GM21515 (cell line): ENCODE data around the gene MAP2K2.
"Not testable (repeated sequence)": the region's sequence is repeated elsewhere in the genome, so short reads cannot be mapped to it uniquely, and the experiment has no call there.

ENCODE experiments used
- ATAC-seq: cut with Tn5 transposase; IDR thresholded peaks from one replicate; pipeline ENCODE4 v1.9.1; 2021; ENCODE audit not compliant: unreplicated experiment

The MAP2K2 gene

GRCh38 chr19:4130744-4131438, 7.0 kb upstream of the MAP2K2 start:
- no peak for ATAC-seq

GRCh38 chr19:4129050-4129449, 5.1 kb upstream of the MAP2K2 start:
- ATAC-seq, result not testable (repeated sequence)

GRCh38 chr19:4127322-4127721, 3.4 kb upstream of the MAP2K2 start:
- not testable (repeated sequence) for ATAC-seq

GRCh38 chr19:4124638-4125037, 716 bp upstream of the MAP2K2 start:
- ATAC-seq, result no peak

GRCh38 chr19:4122480-4122879, 1.4 kb downstream of the MAP2K2 start:
- ATAC-seq, result no peak

GRCh38 chr19:4121815-4122214, 2.1 kb downstream of the MAP2K2 start:
- ATAC-seq, result no peak

GRCh38 chr19:4121273-4121612, 2.7 kb downstream of the MAP2K2 start:
- ATAC-seq, result no peak

GRCh38 chr19:4120559-4121272, 3.2 kb downstream of the MAP2K2 start:
- ATAC-seq, result no peak

- no peak for ATAC-seq
Measured at GRCh38 chr19:4119763-4120162, 4.2 kb downstream of the MAP2K2 start.

- no peak for ATAC-seq
Measured at GRCh38 chr19:4115818-4116385, 8.0 kb downstream of the MAP2K2 start.

- ATAC-seq, result peak; percentile 70
Measured at GRCh38 chr19:4115050-4115817, 8.7 kb downstream of the MAP2K2 start.

- ATAC-seq, result no peak
Measured at GRCh38 chr19:4114181-4114580, 9.7 kb downstream of the MAP2K2 start.

GRCh38 chr19:4113398-4114088, 10.4 kb downstream of the MAP2K2 start:
- ATAC-seq, result no peak

GRCh38 chr19:4112367-4112766, 11.6 kb downstream of the MAP2K2 start:
- ATAC-seq, result no peak

- ATAC-seq, result no peak
Measured at GRCh38 chr19:4109626-4109945, 14.3 kb downstream of the MAP2K2 start.

GRCh38 chr19:4108767-4109625, 14.9 kb downstream of the MAP2K2 start:
- peak; percentile 49 for ATAC-seq

- no peak for ATAC-seq
Measured at GRCh38 chr19:4103080-4103433, 20.9 kb downstream of the MAP2K2 start.

- ATAC-seq, result no peak
Measured at GRCh38 chr19:4102339-4103079, 21.4 kb downstream of the MAP2K2 start.

GRCh38 chr19:4101496-4101770, 22.5 kb downstream of the MAP2K2 start:
- ATAC-seq, result no peak
